Astrocyte of the cerebellum (primary cell): Measurements from ENCODE around the gene CAD.
"Not testable (repeated sequence)": the region's sequence is repeated elsewhere in the genome, so short reads cannot be mapped to it uniquely, and the experiment has no call there.

Experiments used
- DNase-seq: peaks from one replicate; pipeline ENCODE4 v3.0.0-alpha.2; 2011; ENCODE audit warnings: low read depth
- H3K4me3 ChIP-seq: 2 replicates; pipeline ENCODE4 v1.5.1; 2011; ENCODE audit warnings: mild to moderate bottlenecking, low read depth, low read length, moderate library complexity
- in situ Hi-C: cut with HindIII; loops from 2 replicates; pipeline ENCODE4 v1.10.0; 2017; ENCODE audit warnings: low sequenced_read_pairs
- TF ChIP-seq, protein P1 (sequence below): IDR thresholded peaks from 2 replicates; pipeline ENCODE4 v1.5.1; 2012; ENCODE audit warnings: low read length, low read depth, moderate library complexity, mild to moderate bottlenecking; ENCODE audit errors: missing control alignments

The CAD gene

DNA sequence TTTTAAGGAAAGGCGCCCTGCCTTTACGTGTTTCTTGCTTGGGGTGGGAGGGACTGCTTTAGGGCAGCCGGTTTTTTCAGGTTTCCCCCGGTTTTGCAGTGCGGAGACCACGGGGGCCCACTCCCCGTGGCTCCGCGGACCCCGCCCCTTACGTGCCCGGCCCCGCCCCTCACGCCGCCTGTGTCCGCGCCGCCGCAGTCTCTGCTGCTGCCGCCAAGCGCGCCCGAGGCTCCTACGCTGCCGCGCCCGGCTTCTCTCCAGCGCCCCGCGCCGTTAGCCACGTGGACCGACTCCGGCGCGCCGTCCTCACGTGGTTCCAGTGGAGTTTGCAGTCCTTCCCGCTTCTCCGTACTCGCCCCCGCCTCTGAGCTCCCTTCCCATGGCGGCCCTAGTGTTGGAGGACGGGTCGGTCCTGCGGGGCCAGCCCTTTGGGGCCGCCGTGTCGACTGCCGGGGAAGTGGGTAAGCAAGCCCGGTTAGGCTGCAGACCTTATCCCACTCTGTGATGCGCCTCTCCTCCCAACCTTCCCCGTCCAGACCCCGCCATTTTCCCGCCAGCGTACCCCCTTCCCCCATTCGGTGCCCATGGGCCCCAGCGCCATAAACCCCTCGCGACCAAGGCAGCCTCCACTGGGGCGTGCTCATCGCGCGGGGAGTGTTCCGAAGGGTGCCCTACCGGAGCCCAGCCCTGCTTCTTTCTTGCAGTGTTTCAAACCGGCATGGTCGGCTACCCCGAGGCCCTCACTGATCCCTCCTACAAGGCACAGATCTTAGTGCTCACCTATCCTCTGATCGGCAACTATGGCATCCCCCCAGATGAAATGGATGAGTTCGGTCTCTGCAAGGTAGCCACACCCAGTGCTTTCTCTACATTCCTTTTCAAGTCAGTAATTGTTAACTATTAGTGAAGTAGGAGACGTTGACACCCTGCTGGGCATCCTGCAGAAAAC, at the start of gene CAD:
Gene CAD, plus strand, starts transcription at position 197 of the 949 bp plus-strand sequence. Its CDS starts 183 bp downstream, at position 380.
- TF ChIP-seq, protein P1, sequence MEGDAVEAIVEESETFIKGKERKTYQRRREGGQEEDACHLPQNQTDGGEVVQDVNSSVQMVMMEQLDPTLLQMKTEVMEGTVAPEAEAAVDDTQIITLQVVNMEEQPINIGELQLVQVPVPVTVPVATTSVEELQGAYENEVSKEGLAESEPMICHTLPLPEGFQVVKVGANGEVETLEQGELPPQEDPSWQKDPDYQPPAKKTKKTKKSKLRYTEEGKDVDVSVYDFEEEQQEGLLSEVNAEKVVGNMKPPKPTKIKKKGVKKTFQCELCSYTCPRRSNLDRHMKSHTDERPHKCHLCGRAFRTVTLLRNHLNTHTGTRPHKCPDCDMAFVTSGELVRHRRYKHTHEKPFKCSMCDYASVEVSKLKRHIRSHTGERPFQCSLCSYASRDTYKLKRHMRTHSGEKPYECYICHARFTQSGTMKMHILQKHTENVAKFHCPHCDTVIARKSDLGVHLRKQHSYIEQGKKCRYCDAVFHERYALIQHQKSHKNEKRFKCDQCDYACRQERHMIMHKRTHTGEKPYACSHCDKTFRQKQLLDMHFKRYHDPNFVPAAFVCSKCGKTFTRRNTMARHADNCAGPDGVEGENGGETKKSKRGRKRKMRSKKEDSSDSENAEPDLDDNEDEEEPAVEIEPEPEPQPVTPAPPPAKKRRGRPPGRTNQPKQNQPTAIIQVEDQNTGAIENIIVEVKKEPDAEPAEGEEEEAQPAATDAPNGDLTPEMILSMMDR: no peak
- in situ Hi-C loops: no loop called here
- peak; percentile 42 for DNase-seq
- H3K4me3 ChIP-seq: peak within 1 kb of the TSS; percentile 63

DNA sequence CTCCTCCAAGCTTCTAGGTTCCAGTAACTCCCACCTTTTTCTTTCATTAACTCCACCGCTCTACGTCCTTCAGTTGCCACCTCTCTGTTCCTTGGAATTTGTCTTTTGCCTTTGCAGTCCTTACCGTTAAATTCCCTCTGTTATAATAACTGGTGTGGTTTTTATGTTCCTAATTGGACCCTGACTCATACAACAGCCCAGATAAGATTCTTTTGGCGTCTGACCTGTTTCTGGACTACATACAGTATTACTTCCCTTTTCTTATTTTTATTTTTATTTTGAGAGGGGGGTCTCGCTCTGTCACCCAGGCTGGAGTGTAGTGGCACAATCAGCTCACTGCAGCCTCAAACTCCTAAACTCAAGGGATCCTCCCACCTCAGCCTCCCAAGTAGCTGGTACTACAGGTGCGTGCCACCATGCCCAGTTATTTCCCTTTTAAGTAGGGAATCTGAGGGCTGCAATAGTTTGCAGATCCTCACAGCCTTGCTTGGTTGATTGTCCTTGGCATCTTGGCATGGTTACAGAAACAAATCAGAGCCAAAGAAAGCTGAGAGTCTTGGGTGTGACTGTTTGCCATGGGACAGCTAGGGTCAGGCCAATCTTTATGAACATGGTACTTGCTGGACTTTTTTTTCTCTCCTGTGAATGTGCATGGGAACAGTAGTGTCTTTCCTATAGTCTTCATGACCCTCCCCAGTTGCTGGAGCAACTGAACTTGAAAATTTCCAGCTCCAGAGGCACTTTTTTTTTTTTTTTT, 46.4 kb upstream of the CAD start:
- TF ChIP-seq, protein P1: no peak

DNA sequence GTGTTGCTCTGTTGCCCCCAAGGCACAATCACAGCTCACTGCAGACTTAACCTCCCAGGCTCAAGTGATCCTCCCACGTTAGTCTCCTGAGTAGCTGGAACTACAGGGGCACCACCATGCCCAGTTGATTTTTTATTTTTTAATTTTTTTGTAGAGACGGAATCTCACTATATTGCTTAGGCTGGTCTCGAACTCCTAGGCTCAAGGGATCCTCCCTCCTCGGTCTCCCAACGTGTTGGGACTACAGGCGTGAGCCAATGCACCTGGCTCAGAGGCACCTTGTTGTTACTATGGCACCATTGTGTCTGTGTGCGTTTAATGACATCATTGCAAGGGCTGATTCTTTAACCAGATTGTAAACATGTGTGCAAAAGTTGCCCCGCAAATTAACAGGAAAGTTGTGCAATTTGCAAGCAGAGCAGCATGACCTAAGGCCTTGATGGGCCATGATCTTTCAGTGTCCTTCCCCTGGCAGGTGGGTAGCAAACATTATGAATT, 45.8 kb upstream of the CAD start:
- in situ Hi-C loops: no loop called here

More for the DNA sequence above, 46.4 kb upstream of the CAD start:
- in situ Hi-C loops: no loop called here
- no peak for DNase-seq
- H3K4me3 ChIP-seq: no peak overlapping the region

DNA sequence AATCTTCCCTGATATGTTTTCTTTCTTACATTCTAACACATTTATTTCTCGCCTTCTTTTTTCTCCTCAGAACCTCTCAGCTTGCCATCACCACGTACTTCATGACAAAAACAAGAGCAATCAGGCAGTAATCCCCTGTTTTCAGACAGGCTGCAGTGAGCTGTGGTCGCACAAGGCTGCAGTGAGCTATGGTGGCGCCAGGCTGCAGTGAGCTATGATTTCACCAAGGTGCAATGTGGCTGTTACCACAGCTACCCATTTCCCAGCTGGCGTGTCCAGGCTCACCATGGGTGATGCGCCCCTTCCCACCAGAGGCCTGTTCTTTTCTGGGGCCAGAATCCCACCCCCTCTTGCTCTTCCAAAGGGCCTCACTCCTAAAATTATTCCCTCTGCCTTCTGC, 42.5 kb upstream of the CAD start:
- DNase-seq: no peak
- in situ Hi-C loops: no loop called here
- TF ChIP-seq, protein P1: no peak
- no peak overlapping the region for H3K4me3 ChIP-seq

More for the DNA sequence above, 45.8 kb upstream of the CAD start:
- no peak for DNase-seq
- no peak overlapping the region for H3K4me3 ChIP-seq
- TF ChIP-seq, protein P1: no peak

DNA sequence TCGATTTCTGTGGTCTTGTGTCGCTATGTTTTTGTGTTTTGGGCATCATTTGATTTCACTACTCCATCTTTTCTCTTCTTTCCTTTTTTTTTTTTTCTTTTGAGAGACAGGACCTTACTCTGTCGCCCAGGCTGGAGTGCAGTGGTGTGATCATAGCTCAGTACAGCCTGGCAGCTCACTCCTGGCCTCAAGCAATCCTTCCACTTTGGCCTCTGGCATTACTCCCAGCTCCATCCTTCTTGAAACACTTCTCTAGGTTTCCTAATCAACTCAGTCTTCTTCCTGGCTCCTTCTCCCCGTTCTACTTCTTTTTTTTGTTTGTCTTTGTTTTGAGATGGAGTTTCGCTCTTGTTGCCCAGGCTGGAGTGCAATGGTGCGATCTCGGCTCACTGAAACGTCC, 41.8 kb upstream of the CAD start:
- in situ Hi-C loops: no loop called here
- H3K4me3 ChIP-seq: no peak overlapping the region
- TF ChIP-seq, protein P1: no peak
- DNase-seq: no peak

DNA sequence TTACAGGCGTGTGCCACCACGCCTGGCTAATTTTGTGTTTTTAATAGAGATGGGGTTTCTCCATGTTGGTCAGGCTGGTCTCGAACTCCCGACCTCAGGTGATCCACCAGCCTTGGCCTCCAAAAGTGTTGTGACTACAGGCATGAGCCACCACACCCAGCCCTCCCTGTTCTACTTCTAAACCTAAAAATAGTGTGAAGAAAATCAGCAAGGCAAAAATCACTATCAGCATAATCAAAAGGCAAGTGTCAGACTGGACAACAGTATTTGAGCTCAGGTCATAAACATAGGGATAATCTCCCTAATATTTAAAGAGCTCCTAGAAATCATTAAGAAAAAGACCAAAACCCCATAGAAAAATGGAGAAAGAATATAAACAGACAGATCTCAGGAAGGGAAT, 41.4 kb upstream of the CAD start:
- DNase-seq, H3K4me3 ChIP-seq, in situ Hi-C loops: not testable (repeated sequence)
